ENCODE measurements around the gene PHC3.
A peak's percentile ranks its signal among the peaks of the same experiment; 100 is the strongest.
"Not testable (repeated sequence)": the region's sequence is repeated elsewhere in the genome, so short reads cannot be mapped to it uniquely, and the experiment has no call there.

PHC3 gene, protein sequence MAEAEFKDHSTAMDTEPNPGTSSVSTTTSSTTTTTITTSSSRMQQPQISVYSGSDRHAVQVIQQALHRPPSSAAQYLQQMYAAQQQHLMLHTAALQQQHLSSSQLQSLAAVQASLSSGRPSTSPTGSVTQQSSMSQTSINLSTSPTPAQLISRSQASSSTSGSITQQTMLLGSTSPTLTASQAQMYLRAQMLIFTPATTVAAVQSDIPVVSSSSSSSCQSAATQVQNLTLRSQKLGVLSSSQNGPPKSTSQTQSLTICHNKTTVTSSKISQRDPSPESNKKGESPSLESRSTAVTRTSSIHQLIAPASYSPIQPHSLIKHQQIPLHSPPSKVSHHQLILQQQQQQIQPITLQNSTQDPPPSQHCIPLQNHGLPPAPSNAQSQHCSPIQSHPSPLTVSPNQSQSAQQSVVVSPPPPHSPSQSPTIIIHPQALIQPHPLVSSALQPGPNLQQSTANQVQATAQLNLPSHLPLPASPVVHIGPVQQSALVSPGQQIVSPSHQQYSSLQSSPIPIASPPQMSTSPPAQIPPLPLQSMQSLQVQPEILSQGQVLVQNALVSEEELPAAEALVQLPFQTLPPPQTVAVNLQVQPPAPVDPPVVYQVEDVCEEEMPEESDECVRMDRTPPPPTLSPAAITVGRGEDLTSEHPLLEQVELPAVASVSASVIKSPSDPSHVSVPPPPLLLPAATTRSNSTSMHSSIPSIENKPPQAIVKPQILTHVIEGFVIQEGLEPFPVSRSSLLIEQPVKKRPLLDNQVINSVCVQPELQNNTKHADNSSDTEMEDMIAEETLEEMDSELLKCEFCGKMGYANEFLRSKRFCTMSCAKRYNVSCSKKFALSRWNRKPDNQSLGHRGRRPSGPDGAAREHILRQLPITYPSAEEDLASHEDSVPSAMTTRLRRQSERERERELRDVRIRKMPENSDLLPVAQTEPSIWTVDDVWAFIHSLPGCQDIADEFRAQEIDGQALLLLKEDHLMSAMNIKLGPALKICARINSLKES

GRCh38 chr3:170180908-170181885, at the start of gene PHC3:
Gene PHC3 (minus strand): TSS chr3:170181733. CDS start chr3:170181715, 18 bp downstream.
- DNase-seq: peak; percentile 98

- DNase-seq: no peak
Measured at GRCh38 chr3:170228093-170228766, 46.7 kb upstream of the PHC3 start.

DNA sequence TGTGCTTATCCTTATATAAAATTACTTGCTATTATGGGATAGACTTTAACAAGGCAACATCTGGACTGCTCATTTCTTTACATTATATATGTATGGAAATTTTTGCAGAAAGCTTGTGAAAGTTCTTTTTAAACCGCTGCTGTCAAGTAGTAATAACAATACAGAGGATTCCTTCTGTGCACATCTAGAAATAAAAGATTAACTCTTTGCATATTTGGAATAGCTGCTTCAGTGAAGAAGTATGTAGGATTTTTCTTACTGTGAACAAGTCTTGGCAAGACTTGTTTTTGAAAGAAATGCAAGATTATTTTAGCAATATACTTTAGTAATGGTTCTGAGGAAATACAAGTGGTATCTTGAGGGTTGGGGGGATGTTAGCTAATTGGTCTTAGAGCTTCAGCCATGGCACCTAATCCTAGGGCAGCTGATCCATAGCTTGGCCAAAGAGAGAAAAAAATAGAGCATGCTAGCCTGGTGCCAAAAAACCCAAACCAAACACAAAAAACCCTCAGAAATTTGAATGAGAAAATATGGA, 45.0 kb upstream of the PHC3 start:
- DNase-seq: no peak

GRCh38 chr3:170225166-170225565, 43.6 kb upstream of the PHC3 start:
- DNase-seq: no peak

GRCh38 chr3:170222647-170223541, 41.4 kb upstream of the PHC3 start:
- peak; percentile 79 for DNase-seq

DNA sequence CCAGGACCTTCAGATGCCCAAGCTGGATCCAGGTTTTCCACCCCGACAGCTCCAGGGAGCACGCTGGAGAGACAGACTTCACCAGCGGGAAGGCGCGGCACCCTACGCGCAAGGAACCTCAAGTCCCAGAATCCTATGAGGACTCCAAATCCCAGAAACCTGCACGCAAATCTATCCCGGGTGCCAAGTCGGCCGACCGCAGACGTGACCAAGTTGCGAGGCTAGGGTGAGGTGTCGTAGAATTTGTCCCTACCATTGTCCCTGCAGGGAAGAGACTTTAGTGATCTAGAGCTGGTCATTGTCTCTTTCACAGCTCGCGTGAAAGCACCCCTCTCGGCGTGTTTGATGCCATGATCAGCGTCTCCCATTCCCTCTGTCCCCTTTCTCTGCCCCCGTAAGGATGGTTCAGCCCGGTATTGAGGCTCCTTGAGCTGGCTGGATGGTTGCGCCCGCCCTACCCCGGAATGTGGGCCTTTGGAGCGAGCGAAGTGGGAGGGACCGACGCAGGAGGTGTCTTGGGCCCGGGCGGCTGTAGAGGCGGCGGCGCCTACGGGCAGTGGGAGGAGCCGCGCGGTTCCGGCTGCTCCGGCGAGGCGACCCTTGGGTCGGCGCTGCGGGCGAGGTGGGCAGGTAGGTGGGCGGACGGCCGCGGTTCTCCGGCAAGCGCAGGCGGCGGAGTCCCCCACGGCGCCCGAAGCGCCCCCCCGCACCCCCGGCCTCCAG, 40.6 kb upstream of the PHC3 start, which contains the start of gene PRKCI:
Gene PRKCI, plus strand, starts transcription at position 501 of the 723 bp plus-strand sequence. CDS start 246 bp downstream, outside the sequence.
- DNase-seq: peak; percentile 99

GRCh38 chr3:170220871-170221270, 39.3 kb upstream of the PHC3 start:
- DNase-seq: no peak

DNA sequence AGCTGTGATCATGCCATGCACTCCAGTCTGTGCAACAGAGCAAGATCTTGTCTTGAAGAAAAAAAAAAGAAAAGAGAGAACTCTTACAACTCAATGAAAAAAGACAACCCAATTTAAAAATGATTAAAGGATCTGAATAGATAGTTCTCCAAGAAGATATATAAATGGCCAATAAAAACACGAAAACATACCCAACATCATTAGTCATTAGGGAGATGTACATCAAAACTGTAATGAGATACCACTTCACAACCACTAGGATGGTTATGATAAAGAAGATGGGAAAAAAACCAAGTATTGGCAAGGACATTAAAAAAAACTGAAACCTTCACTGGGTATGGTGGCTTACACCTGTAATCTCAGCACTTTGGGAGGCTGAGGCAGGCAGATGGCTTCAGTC, 38.3 kb upstream of the PHC3 start:
- no peak for DNase-seq

- no peak for DNase-seq
Measured at GRCh38 chr3:170211668-170212067, 30.1 kb upstream of the PHC3 start.

DNA sequence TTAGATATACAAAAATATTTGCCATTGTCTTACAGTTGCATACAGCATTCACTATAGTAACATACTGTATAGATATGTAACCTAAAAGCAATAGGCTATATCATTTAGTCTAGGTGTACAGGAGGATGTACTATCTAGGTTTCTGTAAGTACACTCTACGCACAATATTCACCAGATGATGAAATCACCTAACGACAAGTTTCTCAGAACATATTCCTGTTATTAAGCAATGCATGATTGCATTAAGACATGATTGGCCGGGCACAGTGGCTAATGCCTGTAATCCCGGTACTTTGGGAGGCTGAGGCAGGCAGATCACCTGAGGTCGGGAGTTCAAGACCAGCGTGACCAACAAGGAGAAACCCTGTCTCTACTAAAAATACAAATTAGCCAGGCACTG, 26.2 kb upstream of the PHC3 start:
- DNase-seq: no peak

DNA sequence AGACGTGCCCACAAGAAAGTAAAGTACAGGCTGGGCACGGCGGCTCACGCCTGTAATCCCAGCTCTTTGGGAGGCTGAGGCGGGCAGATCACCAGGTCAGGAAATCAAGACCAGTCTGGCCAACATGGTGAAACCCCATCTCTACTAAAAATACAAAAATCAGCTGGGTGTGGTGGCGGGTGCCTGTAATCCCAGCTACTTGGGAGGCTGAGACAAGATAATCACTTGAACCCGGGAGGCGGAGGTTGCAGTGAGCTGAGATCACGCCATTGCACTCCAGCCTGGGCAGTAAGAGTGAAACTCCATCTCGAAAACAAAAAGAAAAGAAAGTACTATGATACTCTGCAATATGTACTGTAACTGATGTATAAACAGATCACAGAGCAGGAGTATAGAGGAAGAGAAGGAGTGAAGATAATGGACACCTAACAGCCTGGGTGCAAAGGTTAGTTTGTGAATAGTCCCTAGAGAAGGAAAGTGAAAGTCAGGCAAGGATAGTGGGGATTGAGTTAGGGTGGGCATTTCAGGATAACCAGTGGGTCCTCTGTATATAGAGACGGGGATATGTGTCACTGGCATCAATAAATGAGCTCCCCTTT, 24.7 kb upstream of the PHC3 start:
- DNase-seq: not testable (repeated sequence)

- DNase-seq: no peak
Measured at GRCh38 chr3:170205302-170205701, 23.8 kb upstream of the PHC3 start.

DNA sequence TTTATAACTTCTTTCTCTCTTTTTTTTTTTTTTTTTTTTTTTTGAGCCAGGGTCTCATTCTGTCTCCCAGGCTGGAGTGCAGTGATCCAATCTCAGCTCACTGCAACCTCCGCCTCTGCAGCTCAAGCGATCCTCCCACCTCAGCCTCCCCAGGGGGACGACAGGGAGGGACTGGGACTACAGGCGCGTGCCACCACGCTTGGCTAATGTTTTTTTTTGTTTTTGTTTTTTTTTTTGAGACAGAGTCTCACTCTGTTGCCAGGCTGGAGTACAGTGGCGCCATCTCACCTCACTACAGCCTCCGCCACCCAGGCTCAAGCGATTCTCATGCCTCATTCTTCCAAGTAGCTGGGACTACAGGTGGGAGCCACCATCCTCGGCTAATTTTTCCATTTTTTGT, 23.0 kb upstream of the PHC3 start:
- no peak for DNase-seq

GRCh38 chr3:170204023-170204472, 22.5 kb upstream of the PHC3 start:
- no peak for DNase-seq

DNA sequence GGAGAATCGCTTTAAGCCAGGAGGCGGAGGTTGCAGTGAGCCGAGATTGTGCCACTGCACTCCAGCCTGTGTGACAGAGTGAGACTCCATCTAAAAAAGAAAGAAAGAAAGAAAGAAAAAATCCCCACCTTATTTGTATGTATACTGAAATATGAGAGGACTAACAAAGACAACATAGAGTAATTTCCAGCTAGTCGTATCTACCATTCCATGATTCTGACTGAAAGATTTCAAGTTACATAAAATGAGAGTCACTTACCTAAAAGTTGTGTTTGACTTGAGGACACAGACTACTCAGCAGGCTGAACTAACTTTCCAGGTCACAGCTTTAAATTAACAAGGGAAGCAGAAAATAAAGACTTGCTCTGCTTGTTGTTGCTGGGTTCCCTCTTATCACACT, 21.9 kb upstream of the PHC3 start:
- no peak for DNase-seq

DNA sequence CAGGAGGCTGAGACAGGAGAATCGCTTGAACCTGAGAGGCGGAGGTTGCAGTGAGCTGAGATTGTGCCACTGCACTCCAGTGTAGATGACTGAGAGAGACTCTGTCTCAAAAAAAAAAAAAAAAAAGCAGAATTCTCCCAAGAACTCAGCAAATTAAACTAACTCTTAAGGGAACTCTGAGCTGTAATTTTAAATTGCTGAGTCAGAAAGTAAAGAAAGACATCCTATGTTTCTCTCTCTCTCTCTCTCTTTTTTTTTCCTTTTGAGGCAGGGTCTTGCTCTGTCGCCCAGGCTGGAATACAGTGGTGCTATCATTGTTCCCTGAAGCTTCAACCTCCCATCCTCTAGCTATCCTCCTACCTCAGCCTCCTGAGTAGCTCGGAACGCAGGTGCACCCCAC, 20.0 kb upstream of the PHC3 start:
- no peak for DNase-seq

DNA sequence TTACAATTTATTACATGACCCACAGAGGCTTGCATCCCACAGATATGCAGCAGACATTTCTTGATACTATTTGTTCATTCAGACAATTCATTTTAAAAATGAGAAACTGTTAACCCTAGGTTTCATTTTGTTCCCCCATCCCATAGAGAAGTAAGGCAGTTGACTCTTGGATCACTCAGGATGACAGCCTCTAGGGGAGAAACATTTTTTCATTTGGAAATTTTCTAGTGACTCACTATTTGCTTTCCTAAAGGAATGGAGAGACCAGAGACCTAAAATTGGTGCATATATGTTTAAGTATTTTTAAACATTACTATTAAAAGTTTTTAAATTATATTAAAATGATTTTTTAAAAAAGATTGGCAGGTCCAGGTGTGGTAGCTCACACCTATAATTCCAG, 19.5 kb upstream of the PHC3 start:
- DNase-seq: no peak

DNA sequence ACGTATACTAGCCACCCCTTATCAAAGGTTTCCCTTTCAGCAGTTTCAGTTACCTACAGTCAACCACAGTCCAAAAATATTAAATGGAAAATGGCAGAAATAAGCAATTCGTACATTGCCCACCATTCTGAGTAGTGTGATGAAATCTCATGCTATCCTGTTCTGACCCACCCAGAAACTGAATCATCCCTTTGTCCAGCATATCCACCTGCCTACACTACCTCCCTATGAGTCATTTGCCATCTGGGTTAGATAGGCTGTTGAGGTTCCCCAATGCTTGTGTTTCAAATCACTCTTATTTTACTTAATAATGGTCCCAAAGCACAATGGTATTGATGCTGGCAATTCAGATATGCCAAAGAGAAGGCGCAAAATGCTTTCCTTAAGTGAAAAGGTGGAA, 15.3 kb upstream of the PHC3 start:
- DNase-seq: no peak

DNA sequence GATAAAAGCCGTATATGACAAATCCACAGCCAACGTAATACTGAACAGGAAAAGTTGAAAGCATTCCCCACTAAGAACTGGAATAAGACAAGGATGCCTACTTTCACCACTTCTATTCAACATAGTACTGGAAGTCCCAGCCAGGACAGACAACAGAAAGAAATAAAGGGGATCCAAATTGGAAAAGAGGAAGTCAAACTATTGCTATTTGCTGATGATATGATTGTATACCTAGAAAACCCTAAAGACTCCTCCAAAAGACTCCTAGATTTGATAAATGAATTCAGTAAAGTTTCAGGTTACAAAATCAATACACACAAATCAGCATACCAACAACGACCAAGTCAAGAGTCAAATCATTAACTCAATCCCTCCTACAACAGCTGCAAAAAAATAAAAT, 14.2 kb upstream of the PHC3 start:
- not testable (repeated sequence) for DNase-seq

Data from eye (tissue), 1 donor.